ENCODE results near the gene LCOR.

- no peak for TF ChIP-seq POLR2A (IDR thresholded peaks at IDR 0.05)
- no peak for TF ChIP-seq CTCF (IDR thresholded peaks at IDR 0.05 in 4 of 5, conservative IDR thresholded peaks at IDR 0.05 in 1 of 5)
Observed at GRCh38 chr10:96913906-96914305, 81.8 kb downstream of the LCOR start.
